Neural progenitor cell (in vitro differentiated cells): ENCODE results near the gene GRAMD4.

ENCODE experiments used
- EZH2 ChIP-seq: fragments of 200-600 bp; sonication (generic); IDR thresholded peaks from 2 replicates; pipeline ENCODE4 v1.6.1; 2017; ENCODE audit warnings: antibody characterized with exemption, mild to moderate bottlenecking, moderate library complexity
- EZH2phosphoT487 ChIP-seq: fragments of 200-600 bp; sonication (generic); IDR thresholded peaks from 2 replicates; pipeline ENCODE4 v1.6.1; 2017; ENCODE audit warnings: antibody characterized with exemption
- TF ChIP-seq, protein P1 (sequence below): fragments of 200-600 bp; sonication (generic); IDR thresholded peaks from 2 replicates; pipeline ENCODE4 v1.5.1; 2017; ENCODE audit warnings: antibody characterized with exemption, mild to moderate bottlenecking

GRCh38 chr22:46726066-46726985 lies 106.1 kb downstream of the GRAMD4 start:
- TF ChIP-seq EZH2 = no peak
- TF ChIP-seq, protein P1, sequence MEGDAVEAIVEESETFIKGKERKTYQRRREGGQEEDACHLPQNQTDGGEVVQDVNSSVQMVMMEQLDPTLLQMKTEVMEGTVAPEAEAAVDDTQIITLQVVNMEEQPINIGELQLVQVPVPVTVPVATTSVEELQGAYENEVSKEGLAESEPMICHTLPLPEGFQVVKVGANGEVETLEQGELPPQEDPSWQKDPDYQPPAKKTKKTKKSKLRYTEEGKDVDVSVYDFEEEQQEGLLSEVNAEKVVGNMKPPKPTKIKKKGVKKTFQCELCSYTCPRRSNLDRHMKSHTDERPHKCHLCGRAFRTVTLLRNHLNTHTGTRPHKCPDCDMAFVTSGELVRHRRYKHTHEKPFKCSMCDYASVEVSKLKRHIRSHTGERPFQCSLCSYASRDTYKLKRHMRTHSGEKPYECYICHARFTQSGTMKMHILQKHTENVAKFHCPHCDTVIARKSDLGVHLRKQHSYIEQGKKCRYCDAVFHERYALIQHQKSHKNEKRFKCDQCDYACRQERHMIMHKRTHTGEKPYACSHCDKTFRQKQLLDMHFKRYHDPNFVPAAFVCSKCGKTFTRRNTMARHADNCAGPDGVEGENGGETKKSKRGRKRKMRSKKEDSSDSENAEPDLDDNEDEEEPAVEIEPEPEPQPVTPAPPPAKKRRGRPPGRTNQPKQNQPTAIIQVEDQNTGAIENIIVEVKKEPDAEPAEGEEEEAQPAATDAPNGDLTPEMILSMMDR = no peak
- no peak for TF ChIP-seq EZH2phosphoT487
